ENCODE measurements around the gene TIGD4.

TIGD4 gene

DNA sequence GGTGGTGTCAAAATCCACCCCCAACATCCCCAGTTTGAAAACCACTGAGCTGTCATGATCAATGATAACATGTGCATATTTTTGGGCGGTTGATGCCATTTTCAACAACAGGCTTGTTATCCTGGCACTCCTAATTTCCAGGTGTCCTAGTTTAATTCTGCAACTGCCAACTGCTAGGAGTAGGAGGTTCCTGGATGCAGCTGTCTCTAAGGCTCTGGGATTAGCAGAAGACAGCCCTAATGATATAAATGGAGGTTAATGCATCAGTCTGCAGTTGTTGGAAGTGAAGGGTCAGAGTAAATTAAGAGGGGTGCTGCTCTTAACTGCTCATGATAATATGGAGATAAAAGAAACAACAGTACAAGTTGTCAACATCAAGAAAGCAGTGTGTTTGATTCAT lies 24.0 kb upstream of the TIGD4 start:
- H3K27me3 ChIP-seq (ENCODE audit: insufficient read depth, low read depth, severe bottlenecking): no peaks in the 10 kb centered on the region

DNA sequence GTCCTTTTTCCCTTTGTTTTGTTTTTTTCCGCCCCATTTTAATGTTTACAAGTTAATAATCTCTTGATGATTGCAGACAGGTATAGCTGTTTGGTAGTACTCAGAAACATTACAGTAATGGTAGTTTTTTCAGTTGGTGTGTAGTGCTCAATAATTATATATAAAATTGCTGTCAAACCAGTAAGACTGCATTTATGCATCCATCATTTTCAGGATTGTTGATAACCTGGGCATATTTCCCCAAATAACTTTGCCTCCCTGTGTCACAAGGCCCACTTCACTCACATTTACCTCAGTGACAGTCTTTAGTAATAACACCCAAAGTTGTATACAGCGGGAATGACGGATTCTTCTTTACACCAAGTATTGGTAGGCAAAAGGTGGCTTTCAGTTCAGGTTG lies 16.4 kb upstream of the TIGD4 start:
- TF ChIP-seq, protein P1, sequence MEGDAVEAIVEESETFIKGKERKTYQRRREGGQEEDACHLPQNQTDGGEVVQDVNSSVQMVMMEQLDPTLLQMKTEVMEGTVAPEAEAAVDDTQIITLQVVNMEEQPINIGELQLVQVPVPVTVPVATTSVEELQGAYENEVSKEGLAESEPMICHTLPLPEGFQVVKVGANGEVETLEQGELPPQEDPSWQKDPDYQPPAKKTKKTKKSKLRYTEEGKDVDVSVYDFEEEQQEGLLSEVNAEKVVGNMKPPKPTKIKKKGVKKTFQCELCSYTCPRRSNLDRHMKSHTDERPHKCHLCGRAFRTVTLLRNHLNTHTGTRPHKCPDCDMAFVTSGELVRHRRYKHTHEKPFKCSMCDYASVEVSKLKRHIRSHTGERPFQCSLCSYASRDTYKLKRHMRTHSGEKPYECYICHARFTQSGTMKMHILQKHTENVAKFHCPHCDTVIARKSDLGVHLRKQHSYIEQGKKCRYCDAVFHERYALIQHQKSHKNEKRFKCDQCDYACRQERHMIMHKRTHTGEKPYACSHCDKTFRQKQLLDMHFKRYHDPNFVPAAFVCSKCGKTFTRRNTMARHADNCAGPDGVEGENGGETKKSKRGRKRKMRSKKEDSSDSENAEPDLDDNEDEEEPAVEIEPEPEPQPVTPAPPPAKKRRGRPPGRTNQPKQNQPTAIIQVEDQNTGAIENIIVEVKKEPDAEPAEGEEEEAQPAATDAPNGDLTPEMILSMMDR (IDR thresholded peaks at IDR 0.05; ENCODE audit: low read depth, low read length): no peak
- no peak overlapping the region for H3K4me3 ChIP-seq (ENCODE audit: low read depth, low read length)
- H3K27me3 ChIP-seq (ENCODE audit: insufficient read depth, low read depth, severe bottlenecking): no peaks in the 10 kb centered on the region
- no peaks in the 10 kb centered on the region for H3K36me3 ChIP-seq
- DNase-seq: no peak
- no peak overlapping the region for H3K27ac ChIP-seq
- no peaks in the 10 kb centered on the region for H3K9me3 ChIP-seq (ENCODE audit: severe bottlenecking)

More for the DNA sequence above, 24.0 kb upstream of the TIGD4 start:
- H3K4me3 ChIP-seq (ENCODE audit: low read depth, low read length): no peak overlapping the region
- TF ChIP-seq, protein P1 (IDR thresholded peaks at IDR 0.05; ENCODE audit: low read depth, low read length): no peak
- peaks cover 3% of the 10 kb centered on the region for H3K9me3 ChIP-seq (ENCODE audit: severe bottlenecking)
- peaks cover 1% of the 10 kb centered on the region; the same call in 1 of the 2 replicates for H3K36me3 ChIP-seq
- H3K27ac ChIP-seq: no peak overlapping the region
- DNase-seq: no peak

DNA sequence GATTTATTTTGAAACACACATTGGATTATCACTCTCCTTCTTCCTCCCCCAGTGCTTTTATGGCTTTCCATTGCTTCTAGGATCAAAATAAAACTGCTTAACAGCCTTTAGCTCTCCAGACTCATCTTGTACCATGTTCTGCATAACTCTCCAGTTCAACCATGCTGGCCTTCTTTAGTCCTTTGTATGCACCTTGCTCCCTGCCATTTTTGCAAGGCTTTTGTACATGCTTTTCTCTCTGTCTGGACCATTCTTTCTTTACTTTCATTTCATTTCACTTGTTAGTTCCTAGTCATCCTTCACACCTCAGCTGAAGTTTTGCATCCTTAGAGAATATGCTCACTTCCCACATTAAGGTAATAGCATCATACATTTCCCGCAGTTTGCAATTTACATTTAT lies 7.1 kb upstream of the TIGD4 start:
- H3K4me3 ChIP-seq (ENCODE audit: low read depth, low read length): peak overlapping the region; percentile 25
- H3K27ac ChIP-seq: peak overlapping the region; percentile 78
- TF ChIP-seq, protein P1 (IDR thresholded peaks at IDR 0.05; ENCODE audit: low read depth, low read length): no peak
- no peaks in the 10 kb centered on the region for H3K9me3 ChIP-seq (ENCODE audit: severe bottlenecking)
- peaks cover 7% of the 10 kb centered on the region for H3K36me3 ChIP-seq
- H3K27me3 ChIP-seq (ENCODE audit: insufficient read depth, low read depth, severe bottlenecking): no peaks in the 10 kb centered on the region
- DNase-seq: no peak

DNA sequence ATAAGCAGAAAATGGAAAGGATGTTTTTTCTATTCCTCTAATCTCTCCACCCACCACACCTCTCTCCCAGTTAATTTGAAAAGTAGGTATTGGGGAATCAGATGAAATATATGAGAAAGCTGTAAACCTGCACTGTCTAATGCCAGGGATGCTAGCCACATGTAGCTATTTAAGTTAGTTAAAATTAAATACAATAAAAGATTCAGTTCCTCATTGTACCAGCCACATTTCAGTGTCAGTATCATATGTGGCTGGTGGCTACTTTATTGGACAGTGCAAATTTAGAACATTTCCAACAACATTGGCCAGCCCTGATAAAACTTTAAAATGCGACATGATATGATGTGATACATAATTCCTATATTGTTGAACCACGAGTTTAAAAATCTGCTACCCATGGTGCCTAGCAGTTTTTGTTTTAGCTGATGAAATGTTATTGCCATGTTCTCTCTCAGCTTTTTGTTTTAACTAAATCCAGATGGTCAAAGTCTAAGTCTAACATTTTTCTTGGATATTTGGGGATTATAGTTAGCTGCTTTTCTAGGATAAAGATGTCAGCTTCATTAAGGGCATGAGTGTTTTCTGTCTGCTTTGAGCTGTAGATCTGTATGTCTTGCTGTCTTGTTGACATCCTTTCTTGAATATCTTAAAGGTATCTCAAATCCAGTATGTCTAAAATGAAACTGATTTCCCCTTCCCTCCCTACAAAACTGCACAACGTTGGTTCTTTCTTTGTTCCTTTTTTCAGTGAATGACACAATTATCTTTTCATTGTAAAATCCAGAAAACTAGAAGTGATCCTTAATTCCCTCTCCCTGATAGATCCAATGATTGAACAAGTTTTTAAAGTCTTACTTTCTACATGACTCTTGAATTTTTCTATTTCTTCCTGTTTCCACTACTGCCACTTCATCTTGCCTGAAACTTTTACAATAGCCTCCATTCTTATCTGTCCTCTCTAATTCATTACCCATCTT lies 6.4 kb upstream of the TIGD4 start:
- peak overlapping the region; percentile 25 for H3K4me3 ChIP-seq (ENCODE audit: low read depth, low read length)
- H3K9me3 ChIP-seq (ENCODE audit: severe bottlenecking): no peaks in the 10 kb centered on the region
- DNase-seq: no peak
- H3K27ac ChIP-seq: peak overlapping the region; percentile 78
- TF ChIP-seq, protein P1 (IDR thresholded peaks at IDR 0.05; ENCODE audit: low read depth, low read length): no peak
- no peaks in the 10 kb centered on the region for H3K27me3 ChIP-seq (ENCODE audit: insufficient read depth, low read depth, severe bottlenecking)
- peaks cover 11% of the 10 kb centered on the region for H3K36me3 ChIP-seq

DNA sequence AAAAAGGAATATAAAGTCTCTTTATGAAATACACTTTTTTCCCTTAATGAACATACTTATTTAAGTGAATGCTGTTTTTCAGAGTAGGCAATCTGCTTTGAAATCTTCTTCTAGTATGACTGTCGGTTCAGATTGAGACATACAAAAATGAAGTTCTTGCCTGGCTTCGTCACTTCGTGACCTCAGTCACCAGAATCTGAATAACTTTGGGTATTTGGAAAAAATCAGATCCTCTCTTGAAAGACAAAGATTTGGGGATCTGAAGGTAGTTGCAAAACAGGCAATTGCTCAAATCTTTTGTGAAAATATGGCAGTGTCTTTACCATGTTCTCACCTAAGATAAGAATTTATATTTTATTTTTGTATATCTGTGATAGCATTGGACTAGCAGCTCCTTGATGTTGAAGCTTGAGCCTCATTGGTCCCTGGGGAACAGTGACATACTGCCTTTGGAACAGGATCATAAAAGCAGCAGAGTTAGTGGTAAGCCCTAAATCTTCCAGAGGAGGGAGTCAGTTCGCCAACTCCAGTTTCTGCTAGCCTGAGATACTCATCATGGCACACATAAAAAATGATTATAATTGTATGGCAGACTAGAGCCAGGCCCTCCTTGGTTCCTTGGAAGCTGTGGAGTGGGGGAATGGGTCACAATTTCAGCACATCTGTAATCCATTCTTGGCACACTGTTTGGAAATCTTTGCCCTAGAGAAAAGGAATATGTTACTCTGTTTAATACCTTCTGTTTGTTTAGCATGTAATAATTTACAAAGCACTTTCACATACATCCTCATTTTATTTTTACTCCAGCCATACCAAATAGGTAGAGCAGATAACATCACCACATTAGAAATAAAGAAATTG lies 5.2 kb upstream of the TIGD4 start:
- Histone ChIP-seq H3K27me3 (ENCODE audit: insufficient read depth, low read depth, severe bottlenecking) (no peaks in the 10 kb centered on the region), H3K36me3 (peaks cover 11% of the 10 kb centered on the region), H3K9me3 (ENCODE audit: severe bottlenecking) (no peaks in the 10 kb centered on the region), H3K27ac (peak overlapping the region; percentile 78), H3K4me3 (ENCODE audit: low read depth, low read length) (no peak overlapping the region)
- TF ChIP-seq, protein P1 (IDR thresholded peaks at IDR 0.05; ENCODE audit: low read depth, low read length): peak; percentile 48
- peak; percentile 71 for DNase-seq
